Activated naive CD8-positive, alpha-beta T cell treated with anti-CD3 and anti-CD28 coated beads for 36 hours (primary cell): ENCODE results near the gene TMEM220. TPM values are rescaled to one million over a fixed set of nuclear protein-coding genes. Genes with fewer than 3 reads are reported as not detected.

ENCODE experiments used
- DNase-seq: peaks from one replicate; pipeline ENCODE4 v3.0.0; 2021
- H3K27ac Mint-ChIP-seq: one replicate; pipeline ENCODE4 v1.8.0; 2022; ENCODE audit warnings: mild to moderate bottlenecking, moderate library complexity, mixed read lengths
- H3K27me3 Mint-ChIP-seq: one replicate; pipeline ENCODE4 v1.8.0; 2022; ENCODE audit warnings: mild to moderate bottlenecking, mixed read lengths
- H3K36me3 Mint-ChIP-seq: one replicate; pipeline ENCODE4 v1.8.0; 2021; ENCODE audit warnings: mild to moderate bottlenecking, mixed read lengths
- H3K4me1 Mint-ChIP-seq: one replicate; pipeline ENCODE4 v1.8.0; 2021; ENCODE audit warnings: mixed read lengths
- H3K4me3 Mint-ChIP-seq: one replicate; pipeline ENCODE4 v1.8.0; 2022; ENCODE audit warnings: mild to moderate bottlenecking, moderate library complexity, mixed read lengths
- H3K9me3 Mint-ChIP-seq: one replicate; pipeline ENCODE4 v1.8.0; 2022; ENCODE audit warnings: mixed read lengths
- total RNA-seq, 2 experiments: library from RNA; stranded (reverse); gene quantifications; one replicate each; pipeline ENCODE4 v1.2.3, GENCODE V29; 2021

TMEM220 gene
- total RNA-seq, 2 experiments from 2014 or later: 1.6 to 2.5 TPM

DNA sequence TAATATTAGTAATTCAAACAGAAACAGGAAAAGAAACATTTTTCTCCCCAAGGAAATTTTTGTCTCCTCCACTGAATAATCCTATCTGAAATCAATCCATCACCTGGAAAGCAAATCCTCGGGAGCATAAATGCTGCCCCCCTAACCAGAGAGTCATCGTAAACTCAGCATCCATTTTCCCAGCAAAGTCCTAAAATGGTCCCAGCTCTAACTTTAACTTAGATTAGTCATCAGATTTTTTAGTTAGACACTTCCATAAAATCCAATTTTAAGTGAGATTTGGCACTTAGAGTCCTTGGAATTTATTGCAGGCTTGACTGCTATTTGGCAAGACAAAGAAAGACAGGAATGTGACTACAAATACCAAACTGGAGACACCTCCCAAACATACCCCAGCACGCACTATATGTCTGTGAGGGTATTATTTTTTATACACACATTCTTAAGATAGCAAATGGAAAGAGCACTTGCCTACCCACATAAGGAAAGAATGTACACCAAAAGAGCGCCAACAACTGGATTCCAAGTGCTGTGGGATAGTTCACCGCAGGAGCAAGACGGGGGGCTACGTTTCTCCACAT, 47.9 kb downstream of the TMEM220 start:
- Mint-ChIP-seq H3K36me3 (peaks cover 36% of the 10 kb centered on the region), H3K27ac (no peak overlapping the region), H3K4me1 (no peaks in the 10 kb centered on the region), H3K9me3 (no peaks in the 10 kb centered on the region), H3K27me3 (no peaks in the 10 kb centered on the region), H3K4me3 (no peak overlapping the region)
- DNase-seq: no peak

DNA sequence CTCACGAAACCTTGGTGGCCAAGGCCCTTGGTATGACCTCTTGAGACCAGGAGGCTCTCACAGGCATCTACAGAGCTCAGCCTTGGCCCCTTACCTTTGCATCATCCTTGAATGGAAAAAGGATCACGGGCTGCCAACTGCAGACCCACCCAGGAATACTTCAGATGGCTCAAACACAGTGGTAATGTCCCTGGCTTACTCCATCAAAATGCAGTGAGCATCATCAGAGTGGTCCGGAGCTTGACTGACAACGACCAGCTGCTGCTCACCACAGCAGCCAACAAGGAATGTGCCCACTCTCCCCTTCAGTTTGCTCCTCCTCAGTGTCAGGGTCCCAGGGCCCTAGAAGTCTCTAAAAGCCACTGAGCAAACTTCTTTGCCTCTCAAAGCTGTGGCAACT, 55.1 kb downstream of the TMEM220 start:
- Mint-ChIP-seq H3K36me3 (peaks cover 18% of the 10 kb centered on the region), H3K27ac (no peak overlapping the region), H3K4me3 (no peak overlapping the region), H3K4me1 (no peaks in the 10 kb centered on the region), H3K9me3 (no peaks in the 10 kb centered on the region), H3K27me3 (no peaks in the 10 kb centered on the region)
- DNase-seq: no peak

DNA sequence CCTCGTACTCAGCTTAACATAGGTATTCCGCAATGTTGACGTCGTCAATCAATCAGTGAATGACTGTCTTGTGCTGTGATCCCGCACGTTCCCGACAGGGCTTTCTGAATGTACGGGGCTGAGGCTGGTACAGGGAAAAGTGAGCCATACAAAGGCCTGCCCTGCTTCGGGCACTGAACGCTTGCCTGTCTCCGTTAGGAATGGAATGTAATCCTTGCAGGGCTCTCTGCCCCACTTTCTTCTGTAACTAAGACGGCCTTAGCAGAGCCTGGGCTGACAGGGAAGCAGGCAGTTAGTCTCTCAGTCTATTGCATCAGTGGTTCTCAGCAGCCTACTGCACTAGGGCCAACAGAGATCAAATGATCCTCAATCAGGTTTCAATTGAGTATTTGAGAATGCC, 56.5 kb downstream of the TMEM220 start:
- Mint-ChIP-seq H3K4me1 (no peaks in the 10 kb centered on the region), H3K4me3 (no peak overlapping the region), H3K27me3 (no peaks in the 10 kb centered on the region), H3K36me3 (peaks cover 13% of the 10 kb centered on the region), H3K9me3 (no peaks in the 10 kb centered on the region), H3K27ac (no peak overlapping the region)
- DNase-seq: no peak

DNA sequence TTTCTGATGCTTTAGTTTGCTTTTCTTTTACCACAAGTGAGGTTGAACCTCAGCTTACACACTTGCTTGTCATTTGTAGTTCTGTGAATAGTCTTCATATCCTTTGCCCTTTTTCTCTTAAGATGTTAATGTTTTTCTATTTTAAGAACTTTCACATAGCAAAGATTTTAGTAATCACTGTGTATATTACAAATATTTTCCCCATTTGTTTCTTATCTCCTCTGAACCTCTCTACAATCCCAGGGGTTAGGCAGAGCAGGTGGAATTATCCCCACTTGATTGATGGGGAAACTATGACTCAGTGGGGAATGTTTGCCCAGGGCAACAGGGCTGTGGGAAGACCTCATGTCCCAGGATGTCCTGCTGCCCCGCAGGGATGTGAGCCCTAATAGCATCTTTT, 61.0 kb downstream of the TMEM220 start:
- DNase-seq: no peak
- Mint-ChIP-seq H3K4me1 (no peaks in the 10 kb centered on the region), H3K9me3 (no peaks in the 10 kb centered on the region), H3K27me3 (no peaks in the 10 kb centered on the region), H3K36me3 (peaks cover 5% of the 10 kb centered on the region), H3K27ac (no peak overlapping the region), H3K4me3 (no peak overlapping the region)

DNA sequence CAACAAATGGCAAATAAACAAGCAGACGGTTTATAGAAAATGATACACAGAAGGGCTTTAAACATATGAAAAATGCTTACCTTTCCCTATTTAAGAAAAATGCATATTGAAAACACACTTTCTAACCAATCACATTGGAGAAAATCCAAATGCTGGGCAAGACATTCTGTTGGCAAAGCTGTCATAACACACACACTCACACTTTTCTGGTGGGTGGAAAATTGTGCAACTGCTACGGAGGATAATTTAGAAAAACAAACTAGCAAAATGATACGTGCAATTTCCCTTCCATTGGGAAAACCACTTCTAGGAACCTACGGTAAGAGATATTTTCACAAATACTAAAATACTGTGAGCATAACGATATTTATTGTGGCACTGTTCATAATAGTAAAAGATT, 62.9 kb downstream of the TMEM220 start:
- H3K9me3 Mint-ChIP-seq: no peaks in the 10 kb centered on the region
- H3K36me3 Mint-ChIP-seq: peaks cover 8% of the 10 kb centered on the region
- H3K4me1 Mint-ChIP-seq: no peaks in the 10 kb centered on the region
- DNase-seq: no peak
- no peak overlapping the region for H3K27ac Mint-ChIP-seq
- no peak overlapping the region for H3K4me3 Mint-ChIP-seq
- H3K27me3 Mint-ChIP-seq: no peaks in the 10 kb centered on the region

DNA sequence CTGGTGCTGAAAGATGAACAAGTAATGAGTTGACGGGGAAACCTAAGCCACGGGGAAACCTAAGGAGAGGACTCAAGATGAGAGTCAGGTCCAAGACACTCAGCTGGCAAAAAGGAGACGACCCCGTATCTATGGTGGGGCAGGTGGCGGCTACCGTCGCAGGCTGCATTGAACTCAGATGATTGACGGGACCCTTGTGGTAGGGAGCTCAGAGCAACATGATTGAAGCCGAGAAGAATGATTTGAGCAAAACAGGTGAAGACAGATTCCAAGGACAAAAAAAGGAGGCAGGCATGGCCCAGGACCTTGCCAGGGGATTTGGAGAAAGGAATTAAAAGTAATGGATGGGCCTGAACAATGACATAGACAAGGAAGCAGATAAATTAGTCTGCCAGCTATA, 65.3 kb downstream of the TMEM220 start:
- peaks cover 10% of the 10 kb centered on the region for H3K36me3 Mint-ChIP-seq
- H3K4me3 Mint-ChIP-seq: no peak overlapping the region
- H3K4me1 Mint-ChIP-seq: no peaks in the 10 kb centered on the region
- no peak for DNase-seq
- H3K27ac Mint-ChIP-seq: no peak overlapping the region
- no peaks in the 10 kb centered on the region for H3K27me3 Mint-ChIP-seq
- H3K9me3 Mint-ChIP-seq: no peaks in the 10 kb centered on the region

Other genes with a start within 250 kb of the TMEM220 start
- not detected for gene MYH1, start 211.5 kb downstream of the TMEM220 start, total RNA-seq
- gene MYH2, start 180.4 kb downstream of the TMEM220 start, total RNA-seq: not detected
- gene MYH3, start 72.7 kb downstream of the TMEM220 start, total RNA-seq: 1 to 10 TPM; 3.2 to 3.4 TPM
- 10 to 100 TPM; 55.1 to 56.1 TPM for gene SCO1, start 32.5 kb downstream of the TMEM220 start, total RNA-seq
- gene ADPRM, start 32.4 kb downstream of the TMEM220 start, total RNA-seq: 10 to 100 TPM; 12.9 to 13.2 TPM
- not detected for gene TMEM238L, start 74.1 kb upstream of the TMEM220 start, total RNA-seq
- not detected for gene PIRT, start 108.1 kb upstream of the TMEM220 start, total RNA-seq